ENCODE results near the gene AMELX.

The AMELX gene

DNA sequence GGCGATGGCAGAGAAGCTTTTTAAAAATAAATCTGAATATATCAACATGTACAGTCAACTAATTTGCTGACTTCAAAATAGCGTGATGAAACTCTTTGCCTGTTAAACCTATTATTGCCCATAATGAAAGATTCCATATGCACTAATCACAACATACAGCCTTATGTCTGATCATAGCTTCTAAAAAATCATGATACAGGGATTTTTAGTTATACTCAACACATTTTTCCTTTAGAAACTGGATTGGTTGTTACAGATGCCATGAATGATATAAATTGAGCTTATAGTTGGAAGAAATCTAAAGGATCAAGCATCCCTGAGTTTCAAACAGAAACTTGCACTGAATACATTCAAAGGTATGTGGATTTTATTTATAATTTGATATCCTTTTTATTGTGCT lies at the start of gene AMELX:
TSS of gene AMELX (plus strand) at position 301 of the 400 bp plus-strand sequence. CDS start 1,376 bp downstream, outside the sequence.
- in situ Hi-C loops (cut with HindIII; ENCODE audit: low sequenced_read_pairs): no loop called here

DNA sequence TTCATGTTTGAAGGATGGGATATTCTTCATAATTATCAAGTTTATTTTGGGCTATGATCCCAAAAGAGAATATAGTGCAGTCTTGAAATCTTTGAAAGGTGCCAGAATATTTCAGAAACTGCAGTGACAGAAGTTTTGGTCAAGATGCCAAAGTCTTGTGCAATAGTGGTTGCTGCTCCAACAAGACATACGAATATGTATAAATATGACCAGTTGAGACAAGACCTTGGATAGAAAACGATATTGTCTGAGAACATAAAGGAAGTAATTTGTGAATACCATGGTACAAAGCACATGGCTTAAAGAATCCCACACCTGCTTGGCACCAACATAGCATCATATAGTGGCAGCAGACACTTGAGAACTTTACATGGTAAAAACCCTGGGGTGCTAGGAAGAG lies 48.6 kb upstream of the AMELX start:
- in situ Hi-C loops (cut with HindIII; ENCODE audit: low sequenced_read_pairs): no loop called here

DNA sequence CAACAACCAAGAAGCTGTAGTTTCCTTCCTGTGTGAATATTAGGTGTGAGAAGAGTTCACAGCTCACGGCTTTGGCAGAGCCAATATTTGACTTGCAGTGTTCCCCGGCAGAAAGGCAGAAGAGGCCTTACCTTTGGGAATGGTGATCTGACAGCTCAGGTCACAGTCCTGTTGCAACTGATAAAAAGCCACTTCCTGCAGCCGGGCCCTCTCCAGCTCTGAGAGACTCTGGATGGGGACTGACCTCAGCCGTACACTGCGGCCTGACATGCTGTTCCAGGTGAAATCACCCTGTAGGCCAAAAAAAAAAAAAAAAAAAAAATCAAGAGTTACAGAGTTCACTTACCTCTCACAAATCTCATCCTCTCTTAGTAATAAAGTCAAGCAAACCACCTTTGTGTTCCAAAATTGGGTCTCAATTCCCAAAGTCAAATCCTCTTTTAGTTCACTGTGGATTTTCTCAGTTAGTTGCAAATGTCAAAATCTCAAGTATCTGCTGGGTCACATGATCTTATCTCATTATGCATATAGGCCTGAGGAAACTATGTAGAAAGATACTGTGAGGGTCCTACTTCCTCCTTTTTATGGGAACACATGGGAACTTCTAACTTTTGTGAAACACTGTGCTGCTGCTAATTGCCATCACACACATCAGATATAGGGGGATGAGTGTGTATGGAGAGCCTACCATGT lies 38.6 kb upstream of the AMELX start:
- in situ Hi-C loops (cut with HindIII; ENCODE audit: low sequenced_read_pairs): no loop called here

DNA sequence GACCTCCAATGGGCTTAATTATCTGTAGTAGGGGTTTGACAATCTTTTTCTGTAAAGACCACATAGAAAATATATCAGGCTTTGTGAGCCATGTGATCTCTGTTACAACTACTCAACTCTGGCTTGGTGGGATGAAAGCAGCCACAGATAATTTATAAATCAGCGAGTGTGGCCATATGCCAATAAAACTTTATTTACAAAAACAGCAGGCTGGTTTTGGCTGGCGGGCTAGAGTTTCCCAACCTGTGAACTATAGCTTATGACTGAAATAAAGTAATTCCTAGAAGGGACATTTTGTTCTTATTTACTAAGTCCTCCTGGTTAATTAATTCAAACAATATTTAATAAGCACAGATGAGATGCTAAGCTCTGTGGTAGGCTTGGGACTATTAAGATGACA lies 35.9 kb upstream of the AMELX start:
- in situ Hi-C loops (cut with HindIII; ENCODE audit: low sequenced_read_pairs): no loop called here

DNA sequence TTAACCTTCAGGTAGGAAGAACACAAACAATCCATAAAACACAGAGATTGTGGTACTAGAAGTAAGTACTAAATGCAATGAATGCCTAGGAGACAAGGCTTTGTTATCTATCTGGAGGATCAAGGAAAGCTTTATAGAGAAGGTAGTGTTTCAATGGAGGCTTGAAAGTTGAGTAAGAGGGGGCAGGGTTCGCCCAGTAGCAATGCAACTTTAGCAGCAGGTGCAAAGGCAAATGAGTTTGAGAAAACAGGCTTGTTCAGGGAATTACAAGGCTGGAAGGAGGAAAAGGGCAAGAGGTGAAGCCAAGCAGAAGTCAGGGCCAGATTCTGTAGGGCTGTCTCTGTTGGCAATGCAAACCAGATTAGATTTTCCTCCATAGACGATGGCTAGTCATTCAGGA lies 35.5 kb upstream of the AMELX start:
- in situ Hi-C loops (cut with HindIII; ENCODE audit: low sequenced_read_pairs): no loop called here

DNA sequence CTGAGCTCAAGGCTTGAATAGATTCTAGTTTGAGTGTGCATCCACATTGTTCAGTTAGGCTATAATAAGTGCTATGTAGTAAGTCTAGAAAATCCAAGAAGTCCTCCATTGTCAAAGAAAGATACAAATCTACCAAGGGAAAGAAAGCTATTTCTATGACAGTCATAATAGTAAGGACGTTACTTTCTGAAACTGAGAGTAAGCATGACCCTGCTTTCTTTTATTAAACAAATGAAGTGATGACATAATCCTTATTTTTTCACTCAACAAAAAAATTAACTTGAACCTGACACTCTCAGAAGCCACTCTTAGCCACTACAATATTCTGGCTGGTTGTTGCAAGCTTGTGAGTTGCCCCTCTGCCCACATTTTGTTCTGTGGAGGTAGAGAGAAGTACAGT lies 33.8 kb upstream of the AMELX start:
- in situ Hi-C loops (cut with HindIII; ENCODE audit: low sequenced_read_pairs): no loop called here

DNA sequence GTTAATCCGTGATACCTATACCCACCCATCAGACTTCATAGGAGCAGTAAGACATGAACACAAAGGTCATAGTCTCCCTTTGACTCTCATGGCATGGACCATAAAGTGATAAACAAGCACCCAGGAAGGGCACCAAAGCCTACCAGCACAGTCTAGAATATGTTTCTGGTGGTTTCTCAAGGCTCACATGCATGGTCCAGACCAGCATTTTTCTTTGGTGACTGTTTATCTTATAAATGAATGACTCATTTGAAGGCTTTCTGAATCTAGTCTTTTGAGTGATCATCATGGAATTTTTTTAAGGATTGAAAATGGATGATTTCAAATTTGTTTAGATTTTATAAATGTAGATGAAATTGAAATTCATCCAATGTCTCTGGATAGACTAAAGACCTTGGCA lies 32.0 kb upstream of the AMELX start:
- in situ Hi-C loops (cut with HindIII; ENCODE audit: low sequenced_read_pairs): no loop called here

DNA sequence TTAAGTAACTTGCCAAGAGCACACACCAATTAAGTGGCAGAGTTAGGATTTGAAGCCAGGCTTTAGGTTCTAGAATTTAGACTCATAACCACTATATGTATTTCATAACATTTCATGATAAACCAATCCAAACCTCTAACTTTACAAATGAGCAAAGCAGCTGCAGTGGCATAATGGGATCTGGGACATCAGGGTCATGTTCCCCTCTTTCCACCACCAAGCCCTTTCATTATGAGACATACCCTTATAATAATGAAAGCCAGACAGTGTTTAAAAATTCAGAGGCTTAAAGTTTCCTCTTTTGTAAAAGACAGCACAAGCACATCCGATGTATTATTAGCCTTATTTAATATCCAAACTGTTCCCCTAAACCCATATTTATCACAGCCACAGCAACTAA lies 28.3 kb upstream of the AMELX start:
- in situ Hi-C loops (cut with HindIII; ENCODE audit: low sequenced_read_pairs): no loop called here

DNA sequence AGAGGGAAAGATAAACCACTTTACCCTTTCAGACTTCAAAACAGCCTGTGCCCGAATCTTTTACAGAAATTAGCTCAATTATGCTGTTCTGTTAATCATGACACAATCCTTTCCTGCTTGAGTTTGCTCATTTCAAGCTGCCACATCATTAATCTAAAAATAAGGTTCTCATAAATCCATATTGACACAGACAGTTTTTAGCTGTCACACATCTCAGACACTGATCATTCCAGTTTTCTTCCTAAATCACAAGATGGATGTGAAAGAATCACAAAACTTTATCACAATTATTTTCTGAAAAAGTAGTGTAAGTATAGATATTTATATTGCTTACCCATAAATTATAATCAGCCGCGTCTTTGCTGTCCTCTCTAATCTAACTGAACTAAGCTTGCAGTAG lies 27.9 kb upstream of the AMELX start:
- in situ Hi-C loops (cut with HindIII; ENCODE audit: low sequenced_read_pairs): no loop called here

DNA sequence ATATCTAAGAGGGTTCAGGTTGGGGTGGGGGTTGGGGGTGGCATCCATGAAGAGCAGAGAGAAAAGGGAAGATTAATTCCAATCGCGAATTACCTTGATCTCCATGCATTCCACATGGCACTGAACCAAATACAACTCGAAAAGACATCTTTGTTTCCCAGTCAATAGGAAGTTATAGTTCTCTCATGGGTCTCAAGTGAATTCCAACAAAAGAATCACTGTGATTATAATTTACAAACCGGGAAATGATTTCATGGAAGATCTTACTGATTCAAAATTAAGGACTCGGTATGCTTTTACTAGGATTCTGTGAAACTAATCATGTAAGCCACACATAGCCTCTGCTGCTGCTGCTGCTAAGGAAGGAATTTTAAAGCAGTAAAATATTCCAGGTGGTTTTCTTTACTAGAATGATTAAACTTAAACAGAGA lies 26.6 kb upstream of the AMELX start:
- in situ Hi-C loops (cut with HindIII; ENCODE audit: low sequenced_read_pairs): no loop called here

DNA sequence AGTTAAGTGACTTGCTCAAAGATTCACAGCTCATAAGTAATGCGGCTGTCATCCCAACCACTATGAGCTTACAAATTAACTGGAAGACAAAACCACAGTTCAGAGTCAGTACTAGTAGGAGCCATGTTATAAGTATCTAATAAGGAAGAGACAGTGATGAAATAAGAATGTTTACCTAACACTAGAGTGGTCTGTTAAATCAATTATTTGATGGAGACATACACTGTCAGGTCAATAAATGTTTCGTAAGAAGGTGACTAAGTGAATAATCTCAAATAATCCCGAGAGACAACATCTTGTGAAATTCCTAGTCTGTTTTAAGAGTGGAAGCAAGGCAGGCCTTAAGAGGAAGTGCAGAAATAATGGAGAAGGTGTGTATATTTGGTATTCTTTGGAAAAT lies 25.8 kb upstream of the AMELX start:
- in situ Hi-C loops (cut with HindIII; ENCODE audit: low sequenced_read_pairs): no loop called here

DNA sequence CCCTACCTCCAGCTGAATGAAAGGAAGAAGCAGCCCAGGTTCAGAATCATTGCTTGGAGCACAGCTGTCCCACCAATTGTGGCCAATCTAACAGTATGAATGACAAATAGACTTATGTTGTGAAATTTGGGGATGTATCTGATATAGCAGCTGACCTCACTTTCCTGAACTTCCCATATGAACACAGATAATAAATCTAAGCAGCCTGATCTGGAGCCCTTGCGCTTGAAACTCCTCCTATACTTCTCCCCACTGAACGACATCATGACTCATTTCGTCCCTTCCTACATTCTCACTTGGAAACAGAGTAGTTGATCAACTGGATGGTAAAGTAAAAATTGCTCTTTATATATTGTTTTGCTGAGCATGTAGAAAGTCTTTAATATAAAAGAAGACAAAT lies 24.2 kb upstream of the AMELX start:
- in situ Hi-C loops (cut with HindIII; ENCODE audit: low sequenced_read_pairs): no loop called here

DNA sequence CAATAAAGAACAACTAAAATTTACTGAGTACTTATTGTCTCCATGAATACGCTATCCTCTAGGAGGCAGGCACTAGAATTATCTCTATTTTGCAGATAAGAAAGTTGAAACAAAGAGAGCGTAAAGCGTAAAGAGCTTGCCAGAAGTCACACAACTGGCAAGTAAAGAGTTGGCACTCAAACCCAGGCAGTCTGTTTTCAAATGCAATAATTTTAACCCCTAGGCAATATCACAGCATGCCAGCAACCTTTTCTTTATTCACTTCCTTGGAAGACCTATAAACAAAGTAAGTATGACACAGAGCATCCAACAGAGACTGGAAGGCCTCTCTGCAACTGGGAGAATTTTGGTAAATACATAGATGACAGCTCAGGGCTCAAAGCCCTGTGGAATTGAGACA lies 23.2 kb upstream of the AMELX start:
- in situ Hi-C loops (cut with HindIII; ENCODE audit: low sequenced_read_pairs): no loop called here

DNA sequence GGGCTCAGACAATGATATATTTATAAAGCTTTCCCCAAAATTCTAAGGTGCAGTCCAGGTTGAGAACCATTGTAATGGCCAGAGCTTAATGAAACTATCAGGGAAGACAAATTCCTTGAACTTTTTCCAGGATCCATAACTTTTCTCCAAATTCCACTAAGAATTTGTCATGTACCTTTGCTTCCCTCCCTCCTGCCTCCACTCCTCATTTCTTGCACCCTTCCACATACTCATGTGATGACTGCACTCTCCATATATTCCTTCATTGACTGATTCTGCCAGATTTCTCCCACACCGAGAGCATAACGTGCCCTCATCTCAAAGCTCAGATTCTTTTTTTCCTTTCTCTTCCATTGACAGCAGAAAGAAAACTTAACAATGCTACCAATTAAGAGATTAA lies 20.9 kb upstream of the AMELX start:
- in situ Hi-C loops (cut with HindIII; ENCODE audit: low sequenced_read_pairs): no loop called here

DNA sequence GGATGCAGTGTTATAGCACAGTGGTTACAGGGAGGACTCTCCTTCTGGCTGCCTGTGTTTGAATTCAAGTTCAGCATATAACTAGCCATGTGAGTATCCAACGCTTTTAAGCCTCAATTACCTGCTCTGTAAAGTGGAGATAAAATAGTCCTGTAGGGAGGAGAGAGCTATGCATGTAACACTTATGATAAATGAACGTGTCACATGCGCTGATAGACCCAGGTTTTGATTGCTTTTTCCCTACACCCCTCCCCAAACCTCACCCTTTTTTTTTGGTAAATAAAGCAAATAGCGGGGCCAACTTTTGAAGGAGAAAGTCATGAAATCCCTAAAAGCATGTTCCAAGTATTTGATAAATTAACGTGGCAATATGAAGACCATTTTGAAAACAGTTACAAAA lies 20.4 kb upstream of the AMELX start:
- in situ Hi-C loops (cut with HindIII; ENCODE audit: low sequenced_read_pairs): no loop called here

DNA sequence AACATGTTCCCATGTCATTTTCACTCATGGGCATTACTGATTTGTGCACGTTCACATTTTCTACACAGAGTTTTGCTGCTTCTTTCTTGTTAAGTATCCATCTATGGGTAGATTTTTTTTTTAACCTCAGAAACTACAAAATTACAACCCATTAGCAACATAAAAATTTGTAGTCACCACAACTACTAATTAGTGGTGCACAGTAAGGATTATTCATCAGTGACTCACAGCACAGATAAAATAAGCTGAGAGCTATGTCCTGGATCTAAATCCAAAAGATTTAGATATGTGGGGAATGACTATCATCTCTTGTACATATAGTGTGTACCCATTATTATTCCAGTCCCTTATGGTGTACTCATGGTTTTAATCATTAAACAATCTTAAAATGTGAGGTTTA lies 19.7 kb upstream of the AMELX start:
- in situ Hi-C loops (cut with HindIII; ENCODE audit: low sequenced_read_pairs): no loop called here

DNA sequence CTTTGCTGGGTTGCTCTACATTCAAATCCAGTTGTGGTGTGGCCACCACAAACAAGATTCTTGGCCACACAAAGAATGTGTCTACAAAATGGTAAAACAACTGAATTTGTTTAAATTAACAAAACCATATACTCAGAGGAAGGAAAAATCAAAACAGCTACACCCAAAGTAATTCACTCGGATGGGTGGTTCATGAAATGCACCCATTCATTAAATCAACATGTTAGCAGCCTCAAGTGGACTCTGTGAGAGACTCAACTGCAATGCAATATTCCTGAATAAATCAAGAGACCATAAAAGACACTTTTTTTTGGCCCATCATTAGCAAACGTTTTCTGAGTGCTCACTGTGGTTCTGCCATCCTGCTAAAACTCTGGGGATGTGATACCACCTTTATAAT lies 11.2 kb upstream of the AMELX start:
- in situ Hi-C loops (cut with HindIII; ENCODE audit: low sequenced_read_pairs): no loop called here

DNA sequence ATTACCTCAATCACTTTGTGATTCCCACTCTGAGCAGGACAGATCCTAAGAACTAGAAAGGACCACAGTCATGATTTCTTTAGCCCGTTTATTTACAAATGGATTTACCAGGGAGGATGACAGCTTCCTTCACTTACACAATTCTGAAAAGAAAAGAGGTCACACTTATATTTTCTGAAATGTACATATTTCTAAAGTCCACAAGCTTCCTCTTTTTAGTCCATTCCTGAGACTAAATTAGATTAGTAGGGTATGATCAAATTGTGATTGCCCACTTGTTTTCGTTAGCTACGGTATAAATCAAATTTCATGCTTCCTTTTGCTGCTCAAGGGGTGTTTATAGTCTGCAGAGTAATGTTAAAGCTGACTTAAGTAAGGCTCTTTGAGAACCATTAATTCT lies 7.6 kb upstream of the AMELX start:
- in situ Hi-C loops (cut with HindIII; ENCODE audit: low sequenced_read_pairs): no loop called here

DNA sequence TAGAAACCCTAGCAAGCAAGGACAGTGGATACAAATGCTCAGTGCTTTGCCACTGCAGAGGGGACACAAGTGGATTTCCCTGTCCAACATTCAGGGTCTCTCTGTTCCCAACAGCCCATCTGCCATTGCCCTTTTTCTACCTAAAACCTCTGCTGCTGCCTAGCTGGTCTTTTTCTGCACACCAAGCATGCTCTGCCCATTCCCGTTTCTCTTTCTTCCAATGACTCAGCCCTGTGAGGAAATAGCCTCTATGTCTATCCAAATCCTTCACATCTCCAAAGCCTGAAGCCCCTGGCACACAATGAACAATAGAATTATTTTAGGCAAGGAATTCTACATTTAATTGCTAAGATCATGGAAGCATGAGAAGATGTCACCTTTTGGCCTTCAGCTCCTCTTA lies 5.7 kb upstream of the AMELX start:
- in situ Hi-C loops (cut with HindIII; ENCODE audit: low sequenced_read_pairs): no loop called here

DNA sequence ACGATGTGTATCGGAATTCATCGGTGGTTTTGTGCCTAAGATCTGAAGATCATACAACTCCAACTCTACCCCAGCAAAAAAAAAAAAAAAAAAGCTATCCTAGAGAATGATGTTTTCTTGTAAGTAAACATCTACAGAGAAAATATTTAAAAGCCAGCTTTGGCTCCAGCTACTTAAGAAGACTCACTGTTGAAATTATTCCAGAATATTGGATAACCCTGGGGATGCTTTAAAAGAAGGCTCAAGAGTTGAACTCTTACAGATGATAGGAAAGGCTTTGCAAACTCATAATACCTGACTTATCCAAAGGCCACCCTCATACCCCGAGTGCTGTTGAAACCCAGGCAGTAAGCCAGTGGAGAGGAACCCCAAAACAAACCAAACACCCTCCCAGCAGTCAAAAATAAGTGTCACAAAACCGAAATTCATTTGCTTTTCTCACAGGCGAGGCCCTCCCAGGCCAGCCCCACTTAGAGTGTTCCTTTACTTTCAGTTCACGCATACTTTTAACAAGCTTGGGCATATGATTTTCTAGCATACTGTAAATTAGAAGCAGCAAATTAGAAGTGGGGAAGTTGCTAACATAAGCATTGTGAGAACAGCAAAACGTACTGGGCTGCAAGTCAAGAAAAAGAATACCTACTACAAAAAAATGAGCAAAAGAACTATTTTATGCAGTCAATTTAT lies 2.7 kb upstream of the AMELX start:
- in situ Hi-C loops (cut with HindIII; ENCODE audit: low sequenced_read_pairs): no loop called here

DNA sequence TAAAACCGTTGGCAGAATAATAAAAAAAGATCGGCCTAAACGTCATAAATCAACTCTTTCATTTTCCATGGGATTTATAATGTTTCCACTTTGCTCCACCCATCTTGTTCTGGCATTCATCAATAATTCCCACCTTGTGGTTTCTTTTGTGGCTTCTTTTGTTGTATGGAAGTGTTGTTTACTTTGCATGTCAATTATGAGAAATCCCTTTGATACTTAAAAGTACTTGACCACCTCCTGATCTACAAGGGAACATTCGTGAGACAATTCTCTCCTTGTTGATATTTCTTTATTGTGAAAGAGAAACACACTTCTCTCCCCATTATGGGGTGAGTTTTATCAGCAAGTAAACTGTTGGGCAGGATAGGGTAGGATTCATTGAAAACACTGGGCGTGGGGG lies 2.8 kb downstream of the AMELX start:
- in situ Hi-C loops (cut with HindIII; ENCODE audit: low sequenced_read_pairs): no loop called here

DNA sequence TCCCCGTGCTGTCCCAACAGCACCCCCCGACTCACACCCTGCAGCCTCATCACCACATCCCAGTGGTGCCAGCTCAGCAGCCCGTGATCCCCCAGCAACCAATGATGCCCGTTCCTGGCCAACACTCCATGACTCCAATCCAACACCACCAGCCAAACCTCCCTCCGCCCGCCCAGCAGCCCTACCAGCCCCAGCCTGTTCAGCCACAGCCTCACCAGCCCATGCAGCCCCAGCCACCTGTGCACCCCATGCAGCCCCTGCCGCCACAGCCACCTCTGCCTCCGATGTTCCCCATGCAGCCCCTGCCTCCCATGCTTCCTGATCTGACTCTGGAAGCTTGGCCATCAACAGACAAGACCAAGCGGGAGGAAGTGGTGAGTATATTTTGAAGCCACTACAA lies 5.4 kb downstream of the AMELX start:
- in situ Hi-C loops (cut with HindIII; ENCODE audit: low sequenced_read_pairs): no loop called here

DNA sequence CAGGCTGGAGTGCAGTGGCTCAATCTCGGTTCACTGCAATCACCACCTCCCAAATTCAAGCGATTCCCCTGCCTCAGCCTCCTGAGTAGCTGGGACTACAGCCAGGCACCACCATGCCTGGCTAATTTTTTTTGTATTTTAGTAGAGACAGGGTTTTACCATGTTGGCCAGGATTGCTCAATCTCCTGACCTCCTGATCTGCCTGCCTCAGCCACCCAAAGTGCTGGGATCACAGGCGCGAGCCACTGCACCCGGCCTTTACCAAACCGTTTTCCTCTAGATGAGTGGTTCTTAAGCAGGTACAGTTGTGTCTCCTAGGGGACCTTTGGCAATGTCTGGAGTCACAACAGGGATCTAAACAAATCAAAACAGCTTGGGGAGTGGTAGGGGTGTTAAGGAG lies 11.6 kb downstream of the AMELX start:
- in situ Hi-C loops (cut with HindIII; ENCODE audit: low sequenced_read_pairs): no loop called here
